HepG2 (cell line): ENCODE data around the gene C6orf62. TPM values are rescaled to one million over a fixed set of nuclear protein-coding genes. Genes with fewer than 3 reads are reported as not detected.

Source experiments
- CEBPZ ChIP-seq: IDR thresholded peaks from 2 replicates; pipeline ENCODE4 v1.6.1; 2012; ENCODE audit warnings: low read length, improper control_type of control experiment
- MLXIP ChIP-seq: sonication (generic); formaldehyde crosslinking; IDR thresholded peaks from 2 replicates; pipeline ENCODE4 v1.9.0; 2021; ENCODE audit warnings: missing genetic modification reagents, borderline replicate concordance
- MYNN ChIP-seq: sonication (generic); formaldehyde crosslinking; IDR thresholded peaks from 2 replicates; pipeline ENCODE4 v1.4.0; 2020; ENCODE audit warnings: mild to moderate bottlenecking, low read depth, missing genetic modification reagents
- MZF1 ChIP-seq: sonication (generic); formaldehyde crosslinking; IDR thresholded peaks from 2 replicates; pipeline ENCODE4 v1.8.1; 2023; ENCODE audit warnings: mild to moderate bottlenecking, missing genetic modification reagents, borderline replicate concordance
- RORA ChIP-seq: sonication (generic); formaldehyde crosslinking; IDR thresholded peaks from 2 replicates; pipeline ENCODE4 v1.5.0; 2020; ENCODE audit warnings: mild to moderate bottlenecking, missing genetic modification reagents, moderate library complexity
- RXRA ChIP-seq: sonication (generic); formaldehyde crosslinking; IDR thresholded peaks from 2 replicates; pipeline ENCODE4 v1.5.1; 2020; ENCODE audit warnings: missing genetic modification reagents
- ZBTB25 ChIP-seq: IDR thresholded peaks from 2 replicates; pipeline ENCODE4 v1.6.1; 2018; ENCODE audit warnings: missing genetic modification reagents
- ZNF18 ChIP-seq: sonication (generic); formaldehyde crosslinking; IDR thresholded peaks from 2 replicates; pipeline ENCODE4 v1.8.0; 2022; ENCODE audit warnings: mild to moderate bottlenecking, missing genetic modification reagents; ENCODE audit not compliant: insufficient replicate concordance
- ZNF547 ChIP-seq: sonication (generic); formaldehyde crosslinking; IDR thresholded peaks from 2 replicates; pipeline ENCODE4 v1.5.1; 2020; ENCODE audit warnings: mild to moderate bottlenecking, missing genetic modification reagents
- polyA plus RNA-seq, 8 experiments: library from polyadenylated mRNA; depleted of rRNA in 3 of 8; stranded (reverse) in 7 of 8; unstranded in 1 of 8; fragments of >200 nt; fragmentation: Illumina TruSeq in 4 of 8; extraction: Trizol in 4 of 8; gene quantifications; 2 replicates each; pipeline versions ENCODE4 v1.2.1 to v1.2.3, GENCODE V29; 2011 to 2016; ENCODE audit warnings: low read depth in 4 of 8, missing spikeins in 1 of 8, mixed read lengths in 1 of 8; ENCODE audit not compliant: insufficient read depth in 1 of 8
- total RNA-seq, 5 experiments: library from RNA; depleted of rRNA; stranded (reverse); fragments of >200 nt; fragmentation: Illumina TruSeq; extraction: Trizol; gene quantifications; 2 replicates each; pipeline ENCODE4 v1.2.3, GENCODE V29; 2016; ENCODE audit warnings: low read depth in 1 of 5
- TF ChIP-seq, protein P1 (sequence below): fragments of 450-650 bp; IDR thresholded peaks from 2 replicates; pipeline ENCODE4 v1.6.1; 2017; ENCODE audit warnings: mild to moderate bottlenecking
- TF ChIP-seq, protein P2 (sequence below): sonication (generic); formaldehyde crosslinking; IDR thresholded peaks from 2 replicates; pipeline ENCODE4 v1.8.0; 2022; ENCODE audit warnings: low read depth, missing genetic modification reagents
- TF ChIP-seq, protein P3 (sequence below): sonication (generic); formaldehyde crosslinking; IDR thresholded peaks from 2 replicates; pipeline ENCODE4 v1.9.0; 2021; ENCODE audit warnings: missing genetic modification reagents, mild to moderate bottlenecking, borderline replicate concordance

Gene C6orf62
- total and polyA plus RNA-seq, 2 of the 13 experiments (the other 11 are each of a cell fraction or from before 2014, with no cell fraction given): 54.8 to 90.4 TPM

- TF ChIP-seq, protein P1, sequence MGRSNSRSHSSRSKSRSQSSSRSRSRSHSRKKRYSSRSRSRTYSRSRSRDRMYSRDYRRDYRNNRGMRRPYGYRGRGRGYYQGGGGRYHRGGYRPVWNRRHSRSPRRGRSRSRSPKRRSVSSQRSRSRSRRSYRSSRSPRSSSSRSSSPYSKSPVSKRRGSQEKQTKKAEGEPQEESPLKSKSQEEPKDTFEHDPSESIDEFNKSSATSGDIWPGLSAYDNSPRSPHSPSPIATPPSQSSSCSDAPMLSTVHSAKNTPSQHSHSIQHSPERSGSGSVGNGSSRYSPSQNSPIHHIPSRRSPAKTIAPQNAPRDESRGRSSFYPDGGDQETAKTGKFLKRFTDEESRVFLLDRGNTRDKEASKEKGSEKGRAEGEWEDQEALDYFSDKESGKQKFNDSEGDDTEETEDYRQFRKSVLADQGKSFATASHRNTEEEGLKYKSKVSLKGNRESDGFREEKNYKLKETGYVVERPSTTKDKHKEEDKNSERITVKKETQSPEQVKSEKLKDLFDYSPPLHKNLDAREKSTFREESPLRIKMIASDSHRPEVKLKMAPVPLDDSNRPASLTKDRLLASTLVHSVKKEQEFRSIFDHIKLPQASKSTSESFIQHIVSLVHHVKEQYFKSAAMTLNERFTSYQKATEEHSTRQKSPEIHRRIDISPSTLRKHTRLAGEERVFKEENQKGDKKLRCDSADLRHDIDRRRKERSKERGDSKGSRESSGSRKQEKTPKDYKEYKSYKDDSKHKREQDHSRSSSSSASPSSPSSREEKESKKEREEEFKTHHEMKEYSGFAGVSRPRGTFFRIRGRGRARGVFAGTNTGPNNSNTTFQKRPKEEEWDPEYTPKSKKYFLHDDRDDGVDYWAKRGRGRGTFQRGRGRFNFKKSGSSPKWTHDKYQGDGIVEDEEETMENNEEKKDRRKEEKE: no peak
- TF ChIP-seq RXRA (peak; percentile 78), MYNN (no peak), ZNF547 (CRISPR knock-in tag) (peak; percentile 96), MZF1 (CRISPR knock-in tag) (no peak), ZBTB25 (CRISPR knock-in tag) (peak; percentile 98), CEBPZ (no peak), MLXIP (CRISPR knock-in tag) (no peak), ZNF18 (CRISPR knock-in tag) (no peak), RORA (CRISPR knock-in tag) (no peak)
- TF ChIP-seq, protein P2, sequence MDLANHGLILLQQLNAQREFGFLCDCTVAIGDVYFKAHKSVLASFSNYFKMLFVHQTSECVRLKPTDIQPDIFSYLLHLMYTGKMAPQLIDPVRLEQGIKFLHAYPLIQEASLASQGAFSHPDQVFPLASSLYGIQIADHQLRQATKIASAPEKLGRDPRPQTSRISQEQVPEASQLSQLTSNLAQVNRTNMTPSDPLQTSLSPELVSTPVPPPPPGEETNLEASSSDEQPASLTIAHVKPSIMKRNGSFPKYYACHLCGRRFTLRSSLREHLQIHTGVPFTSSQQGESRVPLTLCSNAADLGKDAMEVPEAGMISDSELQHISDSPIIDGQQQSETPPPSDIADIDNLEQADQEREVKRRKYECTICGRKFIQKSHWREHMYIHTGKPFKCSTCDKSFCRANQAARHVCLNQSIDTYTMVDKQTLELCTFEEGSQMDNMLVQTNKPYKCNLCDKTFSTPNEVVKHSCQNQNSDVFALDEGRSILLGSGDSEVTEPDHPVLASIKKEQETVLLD (CRISPR knock-in tag): peak; percentile 58; the same call in 1 of the 2 replicates
- TF ChIP-seq, protein P3, sequence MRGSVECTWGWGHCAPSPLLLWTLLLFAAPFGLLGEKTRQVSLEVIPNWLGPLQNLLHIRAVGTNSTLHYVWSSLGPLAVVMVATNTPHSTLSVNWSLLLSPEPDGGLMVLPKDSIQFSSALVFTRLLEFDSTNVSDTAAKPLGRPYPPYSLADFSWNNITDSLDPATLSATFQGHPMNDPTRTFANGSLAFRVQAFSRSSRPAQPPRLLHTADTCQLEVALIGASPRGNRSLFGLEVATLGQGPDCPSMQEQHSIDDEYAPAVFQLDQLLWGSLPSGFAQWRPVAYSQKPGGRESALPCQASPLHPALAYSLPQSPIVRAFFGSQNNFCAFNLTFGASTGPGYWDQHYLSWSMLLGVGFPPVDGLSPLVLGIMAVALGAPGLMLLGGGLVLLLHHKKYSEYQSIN (CRISPR knock-in tag): no peak
These were observed 52.1 kb downstream of the C6orf62 start, which contains the start of the genes ACOT13 and TDP2 (continued) for GRCh38 chr6:24666641-24667377.
